ENCODE results near the gene TPM4.

GRCh38 chr19:16026756-16027155 lies 49.5 kb upstream of the TPM4 start:
- TF ChIP-seq TARDBP (IDR thresholded peaks at IDR 0.05) (no peak), CTBP1 (IDR thresholded peaks at IDR 0.05; ENCODE audit: borderline replicate concordance) (no peak), ZNF384 (IDR thresholded peaks at IDR 0.05) (no peak), SP1 (IDR thresholded peaks at IDR 0.05) (no peak), FOXA1 (IDR thresholded peaks at IDR 0.05) (no peak), BHLHE40 (IDR thresholded peaks at IDR 0.05; ENCODE audit: borderline replicate concordance) (no peak), HDGF (IDR thresholded peaks at IDR 0.05; ENCODE audit: borderline replicate concordance) (no peak), ARNT (IDR thresholded peaks at IDR 0.05) (no peak), PKNOX1 (IDR thresholded peaks at IDR 0.05) (no peak)

Data from HEK293T (cell line).